ENCODE results near the gene HS6ST3.

GRCh38 chr13:96781141-96781540, 691.2 kb downstream of the HS6ST3 start:
- TF ChIP-seq POLR2A (IDR thresholded peaks at IDR 0.05; ENCODE audit: low read depth, low read length) (no peak), POLR2AphosphoS5 (IDR thresholded peaks at IDR 0.05; ENCODE audit: low read depth, low read length) (no peak), TAF1 (IDR thresholded peaks at IDR 0.05; ENCODE audit: borderline replicate concordance, low read depth, low read length) (no peak)

Measured in GM12892 (cell line).